ENCODE results near the gene MAP3K21.

DNA sequence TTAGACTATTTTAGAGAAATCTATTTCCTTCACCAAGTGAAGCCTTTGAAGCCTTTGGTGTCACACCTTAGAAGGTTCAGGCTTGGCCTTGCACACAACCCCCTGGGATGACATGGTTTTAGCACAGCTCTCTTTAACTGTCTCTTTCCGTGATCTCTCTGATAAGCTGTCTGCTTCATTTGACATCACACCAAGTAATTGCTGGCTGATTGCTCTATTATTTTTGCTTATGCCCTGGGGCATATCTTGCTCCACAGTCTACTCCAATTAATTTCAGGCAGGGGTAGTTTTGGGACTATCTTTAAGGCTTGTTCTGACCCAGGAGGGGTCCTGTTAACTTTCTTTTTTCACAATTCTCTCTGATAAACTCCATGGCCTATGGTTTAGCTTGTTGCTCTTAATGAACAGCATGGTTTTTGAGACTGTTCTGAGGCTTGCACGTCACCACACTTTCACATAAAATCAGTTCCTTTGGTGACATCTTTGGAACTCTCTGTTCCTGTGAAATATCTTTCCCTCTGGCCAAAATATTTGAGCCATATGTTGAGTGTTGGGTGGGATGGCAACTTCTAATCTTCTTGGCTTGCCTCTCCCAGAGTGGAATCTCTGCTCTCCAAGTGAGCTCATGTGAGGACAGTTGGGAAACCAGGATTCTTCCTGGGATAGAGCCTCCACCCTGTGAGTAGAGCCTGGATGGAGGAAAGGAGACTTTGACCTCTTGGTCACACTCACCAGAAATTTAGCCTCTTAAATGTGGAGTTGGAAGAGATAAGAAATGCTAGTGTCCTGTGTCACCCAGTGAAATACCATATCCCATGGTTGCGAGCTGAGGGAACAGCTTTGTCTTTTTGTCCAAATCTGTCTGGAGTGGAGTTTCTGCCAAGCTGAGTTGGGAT lies 63.6 kb downstream of the MAP3K21 start:
- TF ChIP-seq, protein P1, sequence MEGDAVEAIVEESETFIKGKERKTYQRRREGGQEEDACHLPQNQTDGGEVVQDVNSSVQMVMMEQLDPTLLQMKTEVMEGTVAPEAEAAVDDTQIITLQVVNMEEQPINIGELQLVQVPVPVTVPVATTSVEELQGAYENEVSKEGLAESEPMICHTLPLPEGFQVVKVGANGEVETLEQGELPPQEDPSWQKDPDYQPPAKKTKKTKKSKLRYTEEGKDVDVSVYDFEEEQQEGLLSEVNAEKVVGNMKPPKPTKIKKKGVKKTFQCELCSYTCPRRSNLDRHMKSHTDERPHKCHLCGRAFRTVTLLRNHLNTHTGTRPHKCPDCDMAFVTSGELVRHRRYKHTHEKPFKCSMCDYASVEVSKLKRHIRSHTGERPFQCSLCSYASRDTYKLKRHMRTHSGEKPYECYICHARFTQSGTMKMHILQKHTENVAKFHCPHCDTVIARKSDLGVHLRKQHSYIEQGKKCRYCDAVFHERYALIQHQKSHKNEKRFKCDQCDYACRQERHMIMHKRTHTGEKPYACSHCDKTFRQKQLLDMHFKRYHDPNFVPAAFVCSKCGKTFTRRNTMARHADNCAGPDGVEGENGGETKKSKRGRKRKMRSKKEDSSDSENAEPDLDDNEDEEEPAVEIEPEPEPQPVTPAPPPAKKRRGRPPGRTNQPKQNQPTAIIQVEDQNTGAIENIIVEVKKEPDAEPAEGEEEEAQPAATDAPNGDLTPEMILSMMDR (IDR thresholded peaks at IDR 0.05): no peak
- TF ChIP-seq POLR2AphosphoS5 (IDR thresholded peaks at IDR 0.05) (no peak), EP300 (IDR thresholded peaks at IDR 0.05) (no peak)
